ENCODE results near the gene ABCD3.

DNA sequence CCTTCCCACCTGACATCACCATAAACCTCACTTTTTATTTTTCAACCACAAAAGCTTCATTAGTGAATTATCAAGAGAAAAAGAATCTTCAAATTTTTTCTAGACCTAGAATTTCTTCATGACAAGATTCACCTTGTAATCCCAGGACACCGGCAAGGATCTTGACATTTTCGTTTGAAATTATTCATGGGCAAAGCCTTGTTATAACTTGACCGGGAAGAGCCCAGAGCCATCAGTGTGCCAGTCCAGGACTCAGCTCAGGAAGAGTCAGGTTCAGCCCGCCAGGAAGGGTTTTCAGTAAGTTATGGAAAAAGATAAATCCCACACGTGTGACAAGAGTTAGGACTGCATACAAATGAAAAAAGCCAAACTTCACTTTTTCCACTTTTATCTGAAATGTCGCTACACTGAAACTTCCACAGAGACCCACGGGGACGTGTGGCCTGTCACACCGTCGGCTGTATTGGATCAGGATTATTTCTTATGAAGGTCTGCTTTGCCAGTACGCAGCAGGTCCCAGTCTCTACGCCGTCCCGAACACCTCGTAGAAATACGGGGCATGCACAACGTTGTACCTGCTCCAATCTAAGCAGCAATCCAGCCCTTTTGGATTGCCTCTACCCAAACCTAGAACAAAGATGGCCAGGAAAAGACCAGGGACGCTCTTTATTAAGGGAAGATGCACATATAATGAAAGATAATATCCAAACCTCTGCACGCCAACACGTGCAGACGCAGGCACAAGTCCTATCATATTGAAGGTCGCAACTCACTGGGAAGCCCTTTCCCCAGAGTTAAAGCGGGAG is 122.5 kb downstream of the ABCD3 start:
- TF ChIP-seq RBAK (tag by site-specific recombination; IDR thresholded peaks at IDR 0.05) = no peak
- TF ChIP-seq ZNF140 (tag by site-specific recombination; IDR thresholded peaks at IDR 0.05) = no peak
- TF ChIP-seq, protein P1, sequence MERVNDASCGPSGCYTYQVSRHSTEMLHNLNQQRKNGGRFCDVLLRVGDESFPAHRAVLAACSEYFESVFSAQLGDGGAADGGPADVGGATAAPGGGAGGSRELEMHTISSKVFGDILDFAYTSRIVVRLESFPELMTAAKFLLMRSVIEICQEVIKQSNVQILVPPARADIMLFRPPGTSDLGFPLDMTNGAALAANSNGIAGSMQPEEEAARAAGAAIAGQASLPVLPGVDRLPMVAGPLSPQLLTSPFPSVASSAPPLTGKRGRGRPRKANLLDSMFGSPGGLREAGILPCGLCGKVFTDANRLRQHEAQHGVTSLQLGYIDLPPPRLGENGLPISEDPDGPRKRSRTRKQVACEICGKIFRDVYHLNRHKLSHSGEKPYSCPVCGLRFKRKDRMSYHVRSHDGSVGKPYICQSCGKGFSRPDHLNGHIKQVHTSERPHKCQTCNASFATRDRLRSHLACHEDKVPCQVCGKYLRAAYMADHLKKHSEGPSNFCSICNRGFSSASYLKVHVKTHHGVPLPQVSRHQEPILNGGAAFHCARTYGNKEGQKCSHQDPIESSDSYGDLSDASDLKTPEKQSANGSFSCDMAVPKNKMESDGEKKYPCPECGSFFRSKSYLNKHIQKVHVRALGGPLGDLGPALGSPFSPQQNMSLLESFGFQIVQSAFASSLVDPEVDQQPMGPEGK (tag by site-specific recombination; IDR thresholded peaks at IDR 0.05) = no peak
- TF ChIP-seq, protein P2, sequence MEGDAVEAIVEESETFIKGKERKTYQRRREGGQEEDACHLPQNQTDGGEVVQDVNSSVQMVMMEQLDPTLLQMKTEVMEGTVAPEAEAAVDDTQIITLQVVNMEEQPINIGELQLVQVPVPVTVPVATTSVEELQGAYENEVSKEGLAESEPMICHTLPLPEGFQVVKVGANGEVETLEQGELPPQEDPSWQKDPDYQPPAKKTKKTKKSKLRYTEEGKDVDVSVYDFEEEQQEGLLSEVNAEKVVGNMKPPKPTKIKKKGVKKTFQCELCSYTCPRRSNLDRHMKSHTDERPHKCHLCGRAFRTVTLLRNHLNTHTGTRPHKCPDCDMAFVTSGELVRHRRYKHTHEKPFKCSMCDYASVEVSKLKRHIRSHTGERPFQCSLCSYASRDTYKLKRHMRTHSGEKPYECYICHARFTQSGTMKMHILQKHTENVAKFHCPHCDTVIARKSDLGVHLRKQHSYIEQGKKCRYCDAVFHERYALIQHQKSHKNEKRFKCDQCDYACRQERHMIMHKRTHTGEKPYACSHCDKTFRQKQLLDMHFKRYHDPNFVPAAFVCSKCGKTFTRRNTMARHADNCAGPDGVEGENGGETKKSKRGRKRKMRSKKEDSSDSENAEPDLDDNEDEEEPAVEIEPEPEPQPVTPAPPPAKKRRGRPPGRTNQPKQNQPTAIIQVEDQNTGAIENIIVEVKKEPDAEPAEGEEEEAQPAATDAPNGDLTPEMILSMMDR (tag by site-specific recombination; IDR thresholded peaks at IDR 0.05) = no peak
- no peak for TF ChIP-seq YY1 (tag by site-specific recombination; IDR thresholded peaks at IDR 0.05)
- no peak for TF ChIP-seq ZNF274 (IDR thresholded peaks at IDR 0.05; ENCODE audit: low read length)
- TF ChIP-seq ZNF274 (tag by site-specific recombination; IDR thresholded peaks at IDR 0.05; ENCODE audit: borderline replicate concordance) = no peak
- TF ChIP-seq SALL2 (tag by site-specific recombination; IDR thresholded peaks at IDR 0.05; ENCODE audit: borderline replicate concordance) = no peak
- no peak for TF ChIP-seq SCRT1 (tag by site-specific recombination; IDR thresholded peaks at IDR 0.05; ENCODE audit: borderline replicate concordance)
- TF ChIP-seq, protein P3, sequence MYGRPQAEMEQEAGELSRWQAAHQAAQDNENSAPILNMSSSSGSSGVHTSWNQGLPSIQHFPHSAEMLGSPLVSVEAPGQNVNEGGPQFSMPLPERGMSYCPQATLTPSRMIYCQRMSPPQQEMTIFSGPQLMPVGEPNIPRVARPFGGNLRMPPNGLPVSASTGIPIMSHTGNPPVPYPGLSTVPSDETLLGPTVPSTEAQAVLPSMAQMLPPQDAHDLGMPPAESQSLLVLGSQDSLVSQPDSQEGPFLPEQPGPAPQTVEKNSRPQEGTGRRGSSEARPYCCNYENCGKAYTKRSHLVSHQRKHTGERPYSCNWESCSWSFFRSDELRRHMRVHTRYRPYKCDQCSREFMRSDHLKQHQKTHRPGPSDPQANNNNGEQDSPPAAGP (tag by site-specific recombination; IDR thresholded peaks at IDR 0.05) = no peak
- no peak for TF ChIP-seq ZNF133 (tag by site-specific recombination; IDR thresholded peaks at IDR 0.05)
- no peak for TF ChIP-seq ZIC2 (tag by site-specific recombination; IDR thresholded peaks at IDR 0.05)
